CD4-positive, alpha-beta memory T cell (primary cell): ENCODE measurements around the gene SLC10A7. TPM values are rescaled to one million over a fixed set of nuclear protein-coding genes. Genes with fewer than 3 reads are reported as not detected.

ENCODE experiments used
- CTCF ChIA-PET: fragments of 350-600 bp; sonication (Branson Sonifier 250); formaldehyde crosslinking; loops from one replicate; lab custom pipeline; 2021; ENCODE audit warnings: inconsistent platforms; ENCODE audit not compliant: partially characterized antibody; lab: Charles Lee
- POLR2A ChIA-PET: fragments of 350-600 bp; sonication (Branson Sonifier 250); formaldehyde crosslinking; loops from one replicate; lab custom pipeline; 2021; ENCODE audit not compliant: partially characterized antibody; lab: Charles Lee
- DNase-seq, 5 donors: peaks; one replicate each; pipeline versions ENCODE4 v3.0.0 to v3.0.0-alpha.2; 2020 to 2022; ENCODE audit warnings: mixed read lengths in 1 of 5
- H3K27ac ChIP-seq: one replicate; pipeline ENCODE4 v1.7.0; 2013; ENCODE audit warnings: low read depth, low read length
- H3K27me3 ChIP-seq: 2 replicates; pipeline ENCODE4 v1.7.0; 2013; ENCODE audit warnings: mild to moderate bottlenecking, low read length, moderate library complexity; ENCODE audit not compliant: insufficient read depth
- H3K36me3 ChIP-seq: 2 replicates; pipeline ENCODE4 v1.7.0; 2013; ENCODE audit warnings: mild to moderate bottlenecking, low read length, moderate library complexity; ENCODE audit not compliant: insufficient read depth
- H3K4me1 ChIP-seq: 2 replicates; pipeline ENCODE4 v1.7.0; 2013; ENCODE audit warnings: mild to moderate bottlenecking, low read length, moderate library complexity; ENCODE audit not compliant: insufficient read depth
- H3K4me3 ChIP-seq, 2 donors: one replicate each; pipeline ENCODE4 v1.7.0; 2013; ENCODE audit warnings: low read length in 2 of 2, mild to moderate bottlenecking in 1 of 2
- H3K9me3 ChIP-seq, 2 donors: one replicate each; pipeline ENCODE4 v1.7.0; 2013; ENCODE audit warnings: low read length in 2 of 2, control low read depth in 1 of 2; ENCODE audit not compliant: control insufficient read depth in 1 of 2
- H3K27ac Mint-ChIP-seq, 7 donors: one replicate each; pipeline ENCODE4 v1.8.0; 2020 to 2021; ENCODE audit warnings: mixed read lengths in 7 of 7, mild to moderate bottlenecking in 6 of 7, inconsistent platforms in 3 of 7, moderate library complexity in 3 of 7
- H3K27me3 Mint-ChIP-seq, 2 donors: one replicate each; pipeline ENCODE4 v1.8.0; 2020 to 2021; ENCODE audit warnings: mixed read lengths in 2 of 2
- H3K36me3 Mint-ChIP-seq, 2 donors: one replicate each; pipeline ENCODE4 v1.8.0; 2020 to 2021; ENCODE audit warnings: mixed read lengths in 2 of 2, inconsistent platforms in 1 of 2, mild to moderate bottlenecking in 1 of 2
- H3K4me1 Mint-ChIP-seq, 4 donors: one replicate each; pipeline ENCODE4 v1.8.0; 2020 to 2021; ENCODE audit warnings: mixed read lengths in 4 of 4, mild to moderate bottlenecking in 1 of 4
- H3K4me3 Mint-ChIP-seq, 8 donors: one replicate each; pipeline ENCODE4 v1.8.0; 2020 to 2021; ENCODE audit warnings: mixed read lengths in 8 of 8, mild to moderate bottlenecking in 7 of 8, moderate library complexity in 6 of 8, inconsistent platforms in 3 of 8
- H3K9me3 Mint-ChIP-seq, 8 donors: one replicate each; pipeline ENCODE4 v1.8.0; 2020 to 2021; ENCODE audit warnings: mixed read lengths in 8 of 8, mild to moderate bottlenecking in 5 of 8, inconsistent platforms in 3 of 8, moderate library complexity in 1 of 8
- intact Hi-C: fragments of 100-400 bp; cut with micrococcal nuclease; formaldehyde crosslinking; loops from one replicate; pipeline ENCODE4 v1.15.1; 2023
- polyA plus RNA-seq, 2 donors: library from polyadenylated mRNA; unstranded; fragments of 300-500 nt; fragmentation: Illumina TruSeq; gene quantifications; one replicate each; pipeline ENCODE4 v1.2.3, GENCODE V29; 2021
- total RNA-seq, 2 experiments: library from RNA; stranded (reverse); gene quantifications; one replicate each; pipeline ENCODE4 v1.2.3, GENCODE V29; 2021

SLC10A7 gene
- total RNA-seq (10 to 100 TPM; 11.0 to 17.7 TPM), polyA plus RNA-seq (1 to 10 TPM; 9.0 to 9.2 TPM)

GRCh38 chr4:146521541-146522097, at the start of gene SLC10A7:
SLC10A7 (minus strand) TSS chr4:146521940; CDS start chr4:146521717, 223 bp downstream.
- ChIA-PET CTCF (no interaction called here), POLR2A (no interaction called here)
- peaks cover 17 to 33% (median 27%) of the 10 kb centered on the region in 4 donors for H3K4me1 Mint-ChIP-seq
- no peaks in the 10 kb centered on the region for H3K27me3 ChIP-seq
- peak within 1 kb of the TSS; percentile 71 for H3K27ac ChIP-seq
- H3K36me3 Mint-ChIP-seq: peaks cover 0 to 4% of the 10 kb centered on the region in 2 donors
- H3K9me3 ChIP-seq: no peaks in the 10 kb centered on the region
- H3K27me3 Mint-ChIP-seq: no peaks in the 10 kb centered on the region
- no peak within 1 kb of the TSS for H3K4me3 Mint-ChIP-seq
- H3K4me1 ChIP-seq: peaks cover 36% of the 10 kb centered on the region
- intact Hi-C loops: loop anchor here (1.0 to 10.0 kb wide), 7 partner anchors 63 to 1339 kb away; partner anchors contain the start of genes LSM6, OTUD4, TMEM184C and TTC29
- peak; percentile 65 to 73 (median 68) for DNase-seq
- peak within 1 kb of the TSS; percentile 85 to 100 for H3K4me3 ChIP-seq
- H3K36me3 ChIP-seq: no peaks in the 10 kb centered on the region
- H3K9me3 Mint-ChIP-seq: no peaks in the 10 kb centered on the region
- H3K27ac Mint-ChIP-seq: peak within 1 kb of the TSS in 2 of 7 donors; percentile 68 to 90

- no peaks in the 10 kb centered on the region for H3K36me3 ChIP-seq
- intact Hi-C loops: no loop called here
- Mint-ChIP-seq H3K36me3 (no peaks in the 10 kb centered on the region), H3K27ac (no peak overlapping the region), H3K4me1 (no peaks in the 10 kb centered on the region), H3K4me3 (no peak overlapping the region), H3K27me3 (peaks cover 6 to 11% of the 10 kb centered on the region in 2 donors), H3K9me3 (no peaks in the 10 kb centered on the region)
- no peaks in the 10 kb centered on the region for H3K4me1 ChIP-seq
- CTCF ChIA-PET: no interaction called here
- H3K4me3 ChIP-seq: no peak overlapping the region
- no peak for DNase-seq
- H3K27ac ChIP-seq: no peak overlapping the region
- H3K9me3 ChIP-seq: no peaks in the 10 kb centered on the region
- POLR2A ChIA-PET: no interaction called here
- H3K27me3 ChIP-seq: no peaks in the 10 kb centered on the region
Measured at GRCh38 chr4:146567396-146567795, 45.7 kb upstream of the SLC10A7 start.

DNA sequence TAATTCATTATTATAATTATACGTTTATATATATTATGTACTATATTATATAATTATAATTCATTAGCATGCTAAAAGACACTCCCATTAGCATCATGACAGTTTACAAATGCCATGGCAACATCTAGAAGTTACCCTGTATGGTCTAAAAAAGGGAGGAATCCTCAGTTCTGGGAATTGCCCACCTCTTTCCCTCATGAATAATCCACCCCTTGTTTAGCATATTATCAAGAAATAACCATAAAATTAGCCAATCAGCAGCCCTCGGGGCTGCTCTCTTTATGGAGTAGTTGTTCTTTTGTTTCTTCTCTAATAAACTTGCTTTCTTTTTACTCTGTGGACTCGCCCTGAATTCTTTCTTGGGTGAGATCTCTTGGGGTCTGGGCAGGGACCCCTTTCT, 42.8 kb upstream of the SLC10A7 start:
- Histone ChIP-seq H3K27ac (no peak overlapping the region), H3K4me1 (no peaks in the 10 kb centered on the region), H3K27me3 (no peaks in the 10 kb centered on the region), H3K9me3 (no peaks in the 10 kb centered on the region), H3K4me3 (no peak overlapping the region), H3K36me3 (no peaks in the 10 kb centered on the region)
- Mint-ChIP-seq H3K27ac (no peak overlapping the region), H3K4me3 (no peak overlapping the region), H3K36me3 (no peaks in the 10 kb centered on the region), H3K4me1 (no peaks in the 10 kb centered on the region), H3K27me3 (peaks cover 8 to 13% of the 10 kb centered on the region in 2 donors), H3K9me3 (peaks cover 0 to 5% (median 0%) of the 10 kb centered on the region in 8 donors)
- ChIA-PET POLR2A (no interaction called here), CTCF (no interaction called here)
- intact Hi-C loops: no loop called here
- DNase-seq: no peak

- H3K4me1 Mint-ChIP-seq: no peaks in the 10 kb centered on the region
- H3K27me3 ChIP-seq: no peaks in the 10 kb centered on the region
- H3K27ac ChIP-seq: no peak overlapping the region
- peaks cover 0 to 3% of the 10 kb centered on the region in 2 donors for H3K27me3 Mint-ChIP-seq
- H3K36me3 Mint-ChIP-seq: no peaks in the 10 kb centered on the region
- no peak overlapping the region for H3K27ac Mint-ChIP-seq
- peaks cover 0 to 4% (median 0%) of the 10 kb centered on the region in 8 donors for H3K9me3 Mint-ChIP-seq
- no peaks in the 10 kb centered on the region for H3K4me1 ChIP-seq
- H3K36me3 ChIP-seq: no peaks in the 10 kb centered on the region
- CTCF ChIA-PET: no interaction called here
- DNase-seq: no peak
- intact Hi-C loops: no loop called here
- H3K4me3 Mint-ChIP-seq: no peak overlapping the region
- H3K9me3 ChIP-seq: no peaks in the 10 kb centered on the region
- POLR2A ChIA-PET: no interaction called here
- H3K4me3 ChIP-seq: no peak overlapping the region
Measured at GRCh38 chr4:146550161-146550560, 28.4 kb upstream of the SLC10A7 start.

GRCh38 chr4:146548443-146548842, 26.7 kb upstream of the SLC10A7 start:
- H3K27me3 Mint-ChIP-seq: peaks cover 3 to 4% of the 10 kb centered on the region in 2 donors
- intact Hi-C loops: no loop called here
- peaks cover 0 to 17% (median 12%) of the 10 kb centered on the region in 8 donors for H3K9me3 Mint-ChIP-seq
- H3K27ac Mint-ChIP-seq: no peak overlapping the region
- no peaks in the 10 kb centered on the region for H3K27me3 ChIP-seq
- no peak overlapping the region for H3K4me3 ChIP-seq
- no peaks in the 10 kb centered on the region for H3K36me3 ChIP-seq
- no peak overlapping the region for H3K4me3 Mint-ChIP-seq
- H3K4me1 Mint-ChIP-seq: no peaks in the 10 kb centered on the region
- ChIA-PET CTCF (no interaction called here), POLR2A (no interaction called here)
- no peak overlapping the region for H3K27ac ChIP-seq
- H3K36me3 Mint-ChIP-seq: no peaks in the 10 kb centered on the region
- no peaks in the 10 kb centered on the region for H3K9me3 ChIP-seq
- no peaks in the 10 kb centered on the region for H3K4me1 ChIP-seq
- DNase-seq: no peak

GRCh38 chr4:146545102-146545501, 23.4 kb upstream of the SLC10A7 start:
- no peaks in the 10 kb centered on the region for H3K27me3 ChIP-seq
- Mint-ChIP-seq H3K4me1 (no peaks in the 10 kb centered on the region), H3K4me3 (no peak overlapping the region), H3K36me3 (no peaks in the 10 kb centered on the region), H3K27me3 (peaks cover 9 to 10% of the 10 kb centered on the region in 2 donors), H3K9me3 (peaks cover 7 to 28% (median 24%) of the 10 kb centered on the region in 8 donors), H3K27ac (no peak overlapping the region)
- H3K36me3 ChIP-seq: no peaks in the 10 kb centered on the region
- POLR2A ChIA-PET: no interaction called here
- no peaks in the 10 kb centered on the region for H3K4me1 ChIP-seq
- no peak overlapping the region for H3K27ac ChIP-seq
- DNase-seq: no peak
- CTCF ChIA-PET: interaction anchor here (1.1 kb wide), 1 partner anchor 552 kb away, joined by 3 read pairs; no protein-coding TSS in a partner anchor
- H3K9me3 ChIP-seq: no peaks in the 10 kb centered on the region
- H3K4me3 ChIP-seq: no peak overlapping the region
- intact Hi-C loops: no loop called here

GRCh38 chr4:146534178-146534577, 12.4 kb upstream of the SLC10A7 start:
- H3K27ac Mint-ChIP-seq: no peak overlapping the region
- Histone ChIP-seq H3K27ac (no peak overlapping the region), H3K27me3 (no peaks in the 10 kb centered on the region), H3K4me1 (no peaks in the 10 kb centered on the region), H3K9me3 (no peaks in the 10 kb centered on the region), H3K36me3 (no peaks in the 10 kb centered on the region), H3K4me3 (no peak overlapping the region)
- CTCF ChIA-PET: no interaction called here
- POLR2A ChIA-PET: no interaction called here
- DNase-seq: no peak
- no peaks in the 10 kb centered on the region for H3K36me3 Mint-ChIP-seq
- peaks cover 0 to 9% of the 10 kb centered on the region in 2 donors for H3K27me3 Mint-ChIP-seq
- peaks cover 4 to 22% (median 8%) of the 10 kb centered on the region in 8 donors for H3K9me3 Mint-ChIP-seq
- H3K4me3 Mint-ChIP-seq: no peak overlapping the region
- intact Hi-C loops: no loop called here
- H3K4me1 Mint-ChIP-seq: no peaks in the 10 kb centered on the region
